ENCODE measurements around the gene TGM2.

TGM2 gene

DNA sequence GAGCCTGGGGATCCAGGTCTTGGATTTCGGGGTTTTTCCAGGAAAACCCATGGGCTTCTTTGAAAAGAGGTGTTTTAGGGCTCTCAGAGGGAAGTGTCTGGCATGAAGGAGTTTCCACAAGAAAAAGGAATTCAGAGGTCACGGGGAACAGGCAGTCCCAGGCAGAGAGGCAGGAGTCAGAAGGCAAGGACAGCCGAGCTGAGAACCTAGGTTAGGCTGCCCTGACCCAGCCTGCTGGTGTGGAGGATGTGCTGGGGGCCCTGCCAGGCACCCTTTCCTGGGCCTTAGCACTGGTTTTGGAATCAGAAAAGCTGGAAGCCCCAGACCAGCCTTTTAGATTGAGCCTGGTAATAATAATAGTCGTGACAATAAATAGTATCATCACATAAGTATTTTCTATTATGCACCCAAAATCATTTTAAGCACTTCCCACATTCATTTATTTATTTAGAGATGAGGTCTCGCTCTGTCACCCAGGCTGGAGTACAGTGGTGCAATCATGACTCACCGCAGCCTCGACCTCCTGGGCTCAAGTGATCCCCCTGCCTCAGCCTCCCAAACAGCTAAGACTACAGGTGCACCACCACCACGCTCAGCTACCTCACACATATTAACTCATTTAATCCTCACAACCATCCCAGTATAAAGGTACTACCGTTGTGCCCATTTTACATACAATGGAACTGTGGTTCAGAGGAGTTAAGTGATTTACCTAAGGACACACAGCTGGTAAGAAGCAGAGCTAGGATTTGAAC lies 19.9 kb downstream of the TGM2 start:
- DNase-seq (ENCODE audit: low read depth in 2 of 2), result no peak

DNA sequence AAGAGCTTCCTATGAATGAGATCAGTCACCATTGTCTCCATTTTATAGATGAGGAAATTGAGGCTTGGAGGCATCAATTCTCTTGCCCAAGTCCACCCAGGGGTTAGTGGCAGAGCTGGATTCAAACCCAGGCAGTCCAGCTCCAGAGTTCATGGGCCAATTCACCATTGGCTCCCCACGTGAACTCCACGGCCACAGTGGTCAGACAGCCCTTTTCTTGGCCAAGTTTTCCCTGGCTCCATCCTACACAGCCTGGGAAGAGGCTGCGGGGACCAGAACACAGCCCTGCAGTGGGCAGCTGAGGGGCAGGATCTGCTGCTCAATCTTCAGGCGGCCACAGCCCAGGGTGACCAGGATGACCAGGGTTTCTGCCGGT lies 20.5 kb downstream of the TGM2 start:
- no peak for DNase-seq (ENCODE audit: low read depth in 2 of 2)

DNA sequence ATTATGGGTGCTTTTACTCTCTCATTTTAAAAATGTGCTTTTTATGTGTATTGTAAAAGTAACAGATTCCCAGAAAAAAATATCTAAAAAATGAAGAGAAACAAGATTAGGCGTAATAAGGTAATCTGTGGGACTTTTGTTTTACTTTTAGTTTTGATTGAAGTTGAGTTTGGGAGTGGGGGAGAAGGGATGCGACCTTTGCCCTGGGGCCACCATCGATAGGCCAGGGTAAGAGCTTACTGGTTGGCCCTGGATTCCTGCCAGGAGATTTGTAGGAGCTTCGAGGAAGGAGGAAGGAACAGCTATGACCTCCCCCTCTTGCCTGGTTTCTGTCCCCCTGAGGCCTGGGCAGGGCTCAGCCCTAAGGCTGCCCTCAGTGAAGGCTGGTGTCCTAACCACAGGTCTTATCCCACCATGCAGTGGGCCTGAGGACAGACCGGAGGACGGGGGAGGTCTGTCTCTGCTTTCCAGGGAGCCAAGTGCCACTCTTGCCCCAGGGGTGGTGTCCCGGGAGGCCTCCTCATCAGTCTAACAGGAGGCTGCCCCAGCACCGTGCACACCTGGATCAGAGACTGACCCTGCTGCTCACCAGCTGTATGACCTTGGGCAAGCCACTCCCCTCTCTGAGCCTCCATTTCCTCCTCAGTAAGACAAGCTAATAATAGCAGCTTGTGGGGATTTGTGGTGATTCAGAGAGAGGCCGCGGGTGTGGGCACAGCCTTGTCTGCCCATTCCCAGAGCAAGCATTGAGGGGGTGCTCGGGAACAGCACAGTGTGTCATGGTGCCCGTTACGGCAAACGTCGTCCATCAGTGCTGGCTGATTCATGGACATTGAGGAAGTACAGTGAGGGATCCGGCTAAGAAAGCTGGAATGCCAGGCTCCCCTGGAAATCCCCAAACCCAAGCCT lies 21.2 kb downstream of the TGM2 start:
- DNase-seq (ENCODE audit: low read depth in 2 of 2), result no peak

DNA sequence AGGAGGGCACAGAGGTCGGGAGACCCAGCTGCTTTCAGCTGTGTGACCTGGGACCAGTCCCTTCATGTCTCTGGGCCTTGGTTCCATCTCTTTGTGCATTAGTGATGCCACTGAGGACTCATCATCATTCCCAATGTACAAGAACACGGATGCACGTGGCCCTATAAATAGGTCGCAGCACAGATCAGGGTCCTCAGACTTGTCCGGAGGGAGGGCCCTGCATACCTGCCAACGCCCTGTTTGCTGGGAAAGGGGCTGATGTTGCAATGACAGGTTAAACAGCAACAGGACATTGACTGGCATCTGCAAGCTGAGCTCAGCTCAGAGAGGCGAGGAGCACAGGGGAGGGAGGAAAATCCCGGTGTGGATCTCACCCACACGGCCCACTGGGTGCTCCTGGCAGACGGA lies 21.8 kb downstream of the TGM2 start:
- DNase-seq (ENCODE audit: low read depth in 2 of 2), result no peak

DNA sequence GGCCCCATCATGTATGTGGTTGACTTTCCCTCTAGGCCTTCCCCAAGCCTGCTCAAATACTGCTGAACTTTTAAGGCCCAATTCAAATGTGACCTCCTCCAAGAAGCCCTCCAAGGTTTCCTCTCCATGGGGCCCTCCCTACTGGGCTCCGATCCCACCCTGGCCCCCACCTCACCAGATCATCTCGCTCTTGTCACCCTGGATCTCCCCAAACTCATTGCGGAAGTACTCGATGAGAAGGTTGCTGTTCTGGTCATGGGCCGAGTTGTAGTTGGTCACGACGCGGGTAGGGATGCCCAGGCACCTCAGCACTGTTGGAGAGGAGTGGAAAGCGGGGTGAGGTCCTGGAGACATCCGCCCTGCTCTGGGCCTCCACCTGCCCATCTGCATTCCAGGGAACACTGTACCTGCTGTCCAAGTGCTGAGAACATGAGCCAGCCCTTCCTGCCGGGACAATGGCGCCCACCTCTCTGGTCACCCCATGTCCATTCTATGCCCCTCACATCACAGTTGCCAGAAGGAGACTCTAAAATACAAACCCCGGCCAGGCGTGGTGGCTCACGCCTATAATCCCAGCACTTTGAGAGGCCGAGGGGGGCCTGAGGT lies 23.1 kb downstream of the TGM2 start:
- DNase-seq (ENCODE audit: low read depth in 2 of 2), result no peak

DNA sequence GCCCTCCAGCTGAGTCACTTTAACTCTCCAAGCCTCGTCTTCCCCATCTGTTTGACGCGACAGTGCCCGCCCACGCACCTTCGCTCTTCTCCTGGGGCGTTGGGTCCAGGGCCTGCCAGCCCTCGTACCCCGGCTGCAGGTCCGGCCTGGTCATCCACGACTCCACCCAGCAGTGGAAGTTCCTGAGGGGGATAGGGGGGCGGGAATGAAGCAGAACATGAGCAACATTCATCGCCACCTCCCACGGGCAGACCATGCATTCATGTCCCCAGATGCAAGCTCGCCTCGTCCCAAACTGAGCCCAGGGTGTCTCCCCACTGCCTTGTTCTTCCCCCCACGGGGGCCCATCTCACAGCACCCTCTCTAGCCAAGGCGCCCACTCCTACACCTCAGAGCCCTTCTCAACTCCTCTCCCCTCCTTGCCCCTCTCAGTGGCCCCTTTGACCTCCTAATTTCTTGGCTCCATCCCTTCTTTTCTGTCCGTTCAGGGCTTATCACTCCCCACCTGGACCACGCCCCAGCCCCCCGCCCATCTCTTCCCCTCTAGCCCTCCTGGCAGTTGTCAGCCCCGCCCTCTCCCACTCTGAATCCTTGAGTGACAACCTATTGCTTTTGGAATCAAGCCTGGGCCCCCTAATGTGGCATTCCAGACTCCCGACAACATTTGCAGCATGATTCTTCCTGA lies 23.7 kb downstream of the TGM2 start:
- no peak for DNase-seq (ENCODE audit: low read depth in 2 of 2)

DNA sequence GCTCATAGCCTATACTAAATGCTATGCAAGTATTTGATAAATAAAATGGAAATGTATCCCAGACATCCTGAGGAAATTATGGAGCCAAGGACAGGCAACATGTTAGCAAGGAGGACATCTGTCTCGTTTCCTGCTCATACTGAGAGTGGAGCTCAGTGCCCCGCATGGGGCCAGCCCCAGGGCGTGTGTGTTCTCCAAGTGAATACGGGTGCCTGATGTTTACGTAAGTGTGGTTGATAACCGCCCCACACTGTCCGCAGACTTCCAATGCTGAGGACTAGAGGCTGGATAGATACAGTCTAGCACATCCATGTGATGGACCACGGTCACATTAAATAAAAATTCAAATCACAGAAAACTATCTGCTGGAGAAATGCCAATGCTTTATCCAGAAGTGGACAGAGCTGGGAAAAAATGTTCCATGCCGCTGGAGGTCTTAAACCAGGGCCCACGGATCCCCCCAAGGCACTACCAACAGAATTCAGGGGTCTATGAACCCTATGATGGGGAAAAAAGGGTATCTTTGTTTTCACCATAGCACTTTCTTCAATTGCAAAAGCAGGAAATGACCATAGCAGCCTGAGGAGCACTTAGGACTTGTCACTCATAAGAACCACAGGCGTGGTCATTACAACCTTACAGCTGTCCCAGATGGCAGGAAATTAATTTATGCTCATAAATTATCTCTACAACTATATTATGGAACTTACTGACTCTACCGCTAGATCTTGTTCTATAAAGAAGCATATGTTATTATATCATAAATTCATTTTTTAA lies 24.9 kb downstream of the TGM2 start:
- no peak for DNase-seq (ENCODE audit: low read depth in 2 of 2)

DNA sequence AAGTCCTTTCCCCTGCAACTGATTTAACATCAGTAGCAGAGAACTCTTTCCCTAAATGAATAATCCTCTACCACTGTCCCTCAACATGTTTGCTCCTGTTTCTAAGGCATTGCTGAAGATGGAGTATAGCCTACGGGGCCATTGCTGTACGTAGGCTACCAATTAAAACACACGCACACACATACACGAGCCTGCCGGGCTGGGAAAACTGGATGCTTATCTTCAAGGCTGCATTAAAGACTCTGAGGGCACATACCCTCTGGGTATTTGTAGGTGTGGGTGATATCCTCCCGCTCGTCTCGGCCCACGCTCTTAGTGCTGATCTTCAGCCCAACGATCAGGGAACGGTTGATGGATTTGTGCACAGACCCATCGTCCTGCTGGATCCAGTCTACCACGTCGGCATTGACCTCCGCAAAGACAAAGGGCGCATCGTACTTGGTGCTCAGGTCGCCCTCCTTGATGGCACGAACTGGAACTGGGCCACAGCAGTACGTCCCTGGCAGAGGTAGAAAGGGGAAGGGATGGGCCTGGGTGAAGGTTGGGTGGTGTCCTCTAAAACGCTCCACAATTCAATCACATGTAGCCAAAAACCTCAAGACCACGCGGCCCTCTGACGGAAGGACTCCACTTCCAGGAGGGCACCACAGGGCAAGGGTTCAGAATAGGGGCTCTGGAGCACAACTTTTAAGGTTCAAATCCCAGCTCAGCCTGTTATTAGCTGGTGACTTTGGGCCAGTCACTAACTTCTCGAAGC lies 25.7 kb downstream of the TGM2 start:
- DNase-seq (ENCODE audit: low read depth in 2 of 2), result no peak

DNA sequence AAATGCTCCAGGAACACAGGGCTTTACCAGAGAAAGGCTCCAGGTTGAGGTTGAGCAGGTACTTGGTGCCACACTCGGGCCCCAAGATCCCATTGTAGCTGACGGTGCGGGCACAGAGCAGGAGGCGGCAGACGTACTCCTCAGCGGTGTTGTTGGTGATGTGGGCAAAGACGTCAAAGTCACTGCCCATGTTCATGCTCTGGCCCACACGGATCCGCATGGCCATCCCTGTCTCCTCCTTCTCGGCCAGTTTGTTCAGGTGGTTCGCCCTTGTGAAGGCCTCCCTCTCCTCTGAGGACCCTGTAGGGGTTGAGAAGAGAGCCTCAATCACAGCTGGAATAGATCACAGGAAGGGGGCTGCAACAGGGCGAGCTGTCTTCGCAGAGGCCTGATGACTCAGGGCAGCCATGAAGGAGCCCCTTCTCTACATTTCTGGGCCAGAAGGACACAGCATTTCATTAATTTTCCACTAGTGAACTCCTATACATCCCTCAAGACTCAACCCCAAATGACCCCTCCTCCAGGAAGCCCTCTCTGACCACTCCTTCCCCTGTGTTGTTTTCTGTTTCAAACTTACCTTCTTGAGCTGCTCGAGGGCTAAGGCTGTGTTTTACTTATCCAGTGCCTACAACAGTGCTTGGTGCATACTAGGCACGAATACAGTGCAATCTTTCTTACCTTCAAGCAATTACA lies 26.8 kb downstream of the TGM2 start:
- no peak for DNase-seq (ENCODE audit: low read depth in 2 of 2)

DNA sequence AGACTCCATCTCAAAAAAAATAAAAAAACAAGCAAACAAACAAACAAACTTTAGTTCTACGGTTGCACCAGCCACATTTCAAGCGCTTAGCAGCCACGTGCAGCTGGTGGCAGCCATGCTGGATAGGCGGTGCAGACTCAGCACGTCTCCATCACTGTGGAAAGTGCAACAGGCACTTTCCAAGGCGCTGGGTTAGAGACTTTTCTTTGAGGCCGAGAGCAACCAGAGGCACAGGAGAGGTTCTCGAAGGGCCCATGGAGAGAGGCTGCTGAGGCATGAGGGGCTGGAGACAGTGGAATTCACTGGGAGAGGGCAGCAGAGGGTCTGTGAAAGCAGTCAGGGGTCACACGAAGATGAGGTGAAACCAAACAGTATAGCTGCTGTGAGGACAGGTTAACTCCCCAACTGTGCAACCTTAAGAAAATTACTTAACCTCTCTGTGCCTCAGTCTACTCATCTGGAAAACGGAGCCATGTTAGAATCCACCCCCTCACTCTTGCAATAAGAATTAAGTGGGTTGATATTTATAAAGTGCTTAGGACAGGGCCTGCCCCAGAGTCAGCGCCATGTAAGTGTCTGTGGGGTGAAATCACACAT lies 27.5 kb downstream of the TGM2 start:
- DNase-seq (ENCODE audit: low read depth in 2 of 2), result no peak

DNA sequence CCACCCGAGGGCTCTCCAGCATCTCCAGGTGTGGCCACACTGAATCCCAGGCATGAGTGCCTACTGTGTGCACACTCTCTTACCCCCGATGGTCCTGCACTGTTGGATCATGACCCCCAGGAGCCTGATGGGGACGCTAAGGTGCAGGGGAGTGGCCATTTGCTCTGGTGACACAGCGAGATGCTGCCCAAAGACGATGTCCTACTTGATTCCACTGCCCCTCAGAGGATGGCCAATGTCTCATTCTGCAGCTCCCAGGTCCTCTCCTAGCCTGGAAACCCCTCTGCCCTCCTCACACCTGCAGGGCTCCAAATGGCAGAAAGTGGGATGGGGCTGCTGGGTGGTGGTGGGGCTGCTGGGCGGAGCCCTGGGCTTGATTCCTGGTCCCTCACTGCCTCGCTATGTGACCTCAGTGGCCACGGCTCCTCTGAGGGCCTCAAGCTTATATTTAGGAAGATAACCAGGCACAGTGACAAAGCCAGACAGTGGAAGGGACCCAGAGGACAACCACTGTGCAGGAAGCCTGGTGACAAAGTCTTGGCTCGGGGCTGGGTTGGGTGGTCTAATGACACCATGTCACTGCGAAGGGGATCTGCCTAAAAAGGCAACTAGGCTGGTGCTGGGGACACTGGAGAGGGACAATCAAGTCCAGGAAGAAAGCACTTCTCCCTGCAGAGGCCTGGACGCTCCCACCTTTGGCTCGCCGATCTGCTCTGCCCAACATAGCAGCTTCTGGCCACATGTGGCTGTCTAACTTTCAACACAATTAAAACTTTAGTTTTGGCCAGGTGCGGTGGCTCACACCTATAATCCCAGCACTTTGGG lies 28.4 kb downstream of the TGM2 start:
- no peak for DNase-seq (ENCODE audit: low read depth in 2 of 2)

DNA sequence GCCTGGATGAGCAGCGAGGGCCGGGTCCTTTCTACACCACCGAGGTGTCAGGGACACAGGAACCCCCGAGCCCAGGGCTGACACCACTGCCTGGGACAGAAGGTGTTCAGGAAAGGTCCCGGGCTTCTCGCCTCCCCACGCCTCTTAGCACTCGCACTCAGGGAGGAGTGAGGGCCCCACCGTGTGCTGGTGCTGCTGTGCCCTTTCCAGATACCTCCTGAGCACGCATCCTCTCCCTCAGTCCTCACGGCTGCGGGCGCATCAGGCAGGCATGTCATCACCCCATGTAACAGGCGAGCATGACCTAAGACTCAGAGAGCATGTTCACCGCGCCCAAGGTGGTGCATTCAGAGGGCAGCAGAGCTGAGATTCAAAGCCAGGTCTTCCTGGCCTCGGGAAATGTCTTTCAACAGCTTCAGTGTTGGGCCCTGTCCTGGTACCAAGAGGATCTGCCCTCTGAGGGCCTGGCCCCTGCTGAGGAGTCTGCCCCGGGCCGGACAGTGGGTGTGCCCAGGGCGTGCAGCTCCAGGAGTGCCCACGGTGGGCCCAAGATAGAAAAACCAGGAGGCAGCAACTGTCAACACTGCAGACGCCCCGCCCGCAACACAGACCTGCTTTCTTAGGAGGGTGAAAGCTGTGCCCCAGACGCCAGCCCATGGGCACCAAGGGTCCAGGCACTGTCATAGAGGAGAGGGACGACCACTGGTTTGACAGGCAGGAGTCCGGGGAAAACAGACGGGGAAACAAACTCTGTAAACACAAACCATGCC lies 29.2 kb downstream of the TGM2 start:
- DNase-seq (ENCODE audit: low read depth in 2 of 2), result no peak

DNA sequence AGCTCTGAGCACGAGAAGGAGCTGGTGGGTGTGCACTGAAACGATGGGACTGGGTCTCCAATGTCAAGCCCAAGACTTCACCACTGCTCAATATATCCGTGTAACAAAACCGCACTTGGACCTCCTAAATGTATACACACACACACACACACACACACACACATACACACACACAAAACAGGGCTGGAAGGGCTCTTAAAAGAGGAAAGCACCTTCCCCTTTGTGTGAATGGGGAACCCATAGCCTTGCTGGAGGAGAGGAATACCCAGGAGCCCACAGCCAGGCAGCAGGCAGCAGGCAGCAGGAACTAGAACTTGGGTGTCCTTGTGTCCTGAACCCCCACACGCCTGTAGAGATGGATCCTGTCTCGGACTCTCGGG lies 29.8 kb downstream of the TGM2 start:
- DNase-seq (ENCODE audit: low read depth in 2 of 2), result no peak

DNA sequence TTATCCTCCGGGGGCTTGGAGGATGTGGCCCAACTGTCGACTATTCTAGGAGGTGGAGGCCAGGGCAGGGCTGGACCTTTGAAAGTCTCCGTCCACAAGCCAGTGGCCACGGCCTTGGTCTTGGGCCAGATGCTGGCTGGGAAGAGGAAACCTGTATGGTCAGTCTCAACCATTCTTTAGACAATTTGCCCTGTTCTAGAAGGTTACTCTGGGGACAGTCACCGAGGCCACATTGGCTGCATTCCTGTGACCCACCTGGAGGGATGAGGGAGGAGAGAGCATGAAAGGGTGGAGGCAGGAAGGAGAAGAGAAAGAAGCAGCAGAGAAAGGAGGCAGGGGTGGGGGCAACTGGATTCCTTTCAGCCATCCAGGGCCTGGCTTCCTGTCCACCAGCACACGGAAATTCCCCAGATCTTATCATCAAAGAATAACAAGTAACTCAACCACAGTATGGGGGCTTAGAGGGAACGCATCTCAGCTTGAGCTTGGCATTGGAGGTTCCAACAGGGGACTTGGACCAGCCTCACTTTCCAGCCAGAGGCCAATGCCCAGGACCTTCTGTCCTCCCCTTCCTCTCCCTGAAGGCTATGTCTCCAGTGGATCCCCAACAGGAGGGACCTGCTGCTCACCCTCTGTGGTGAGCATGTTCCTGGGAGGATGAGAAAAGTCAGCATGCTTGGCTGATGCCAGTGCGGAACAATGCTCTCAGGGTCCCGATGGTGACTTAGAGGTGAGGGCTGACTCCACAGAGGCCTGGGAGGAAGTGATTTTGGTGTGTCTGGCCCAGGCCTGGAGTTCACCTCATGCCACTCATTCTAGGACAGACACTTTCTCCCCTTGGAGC lies 30.4 kb downstream of the TGM2 start:
- DNase-seq (ENCODE audit: low read depth in 2 of 2), result no peak

DNA sequence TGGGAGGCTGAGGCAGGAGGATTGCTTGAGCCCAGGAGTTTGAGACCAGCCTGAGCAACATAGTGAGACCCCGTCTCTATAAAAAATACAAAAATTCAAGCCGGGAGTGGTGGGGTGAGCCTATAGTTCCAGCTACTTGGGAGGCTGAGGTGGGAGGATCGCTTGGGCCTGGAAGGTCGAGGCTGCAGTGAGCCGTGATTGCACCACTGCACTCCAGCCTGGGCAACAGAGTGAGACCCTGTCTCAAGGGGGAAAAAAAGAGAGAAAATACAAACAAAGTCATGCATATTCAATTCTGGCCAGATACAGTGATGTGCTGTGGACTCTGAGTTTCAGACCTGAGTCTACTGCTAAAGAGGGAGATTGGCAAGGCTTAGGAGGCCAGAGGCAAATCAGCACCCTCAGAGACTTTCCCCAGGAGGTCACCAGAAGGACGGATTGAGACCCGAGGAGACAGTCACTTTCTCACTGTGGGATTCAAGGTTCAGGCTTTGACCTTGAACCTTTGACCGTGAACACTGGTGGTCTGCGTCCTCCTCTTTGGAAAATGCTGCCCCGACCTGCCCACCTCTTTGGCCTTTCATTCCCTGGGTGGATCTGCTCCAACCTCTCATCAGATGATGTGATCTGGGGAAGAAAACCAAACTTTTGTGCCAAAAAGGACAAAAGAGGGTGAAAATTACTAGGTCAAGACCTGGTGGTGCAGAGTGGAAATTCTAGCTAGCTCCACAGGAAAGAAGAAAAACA lies 31.2 kb downstream of the TGM2 start:
- no peak for DNase-seq (ENCODE audit: low read depth in 2 of 2)

DNA sequence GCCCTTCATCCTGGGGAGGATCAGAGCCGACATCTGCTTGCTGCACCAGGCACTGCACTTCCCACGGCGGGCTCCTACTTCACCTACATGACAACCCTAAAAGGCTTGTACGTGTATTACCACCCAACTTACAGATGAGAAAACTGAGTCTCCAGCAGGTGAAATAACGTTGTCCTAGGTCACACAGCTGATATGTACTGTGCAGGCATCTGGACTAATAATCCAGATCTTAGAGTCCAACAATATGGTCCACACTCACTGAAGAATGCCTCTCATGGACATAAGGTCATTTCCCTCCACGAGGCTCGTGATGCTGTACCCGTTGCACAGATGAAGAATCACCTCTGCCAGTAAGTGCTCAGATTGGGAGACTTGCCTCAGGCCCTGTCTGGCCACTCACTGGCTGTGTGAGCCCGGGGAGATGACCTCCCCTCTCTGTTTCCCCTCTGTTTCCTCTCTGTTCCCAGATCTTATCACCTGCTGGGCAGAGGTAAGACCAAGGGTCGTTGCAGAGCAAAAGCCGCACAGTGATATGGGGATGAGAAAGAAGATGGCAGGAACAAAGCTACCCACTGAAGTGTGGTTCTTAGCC lies 32.1 kb downstream of the TGM2 start:
- no peak for DNase-seq (ENCODE audit: low read depth in 2 of 2)
